H1 (cell line): ENCODE measurements around the gene SLC7A6OS. TPM values are rescaled to one million over a fixed set of nuclear protein-coding genes. Genes with fewer than 3 reads are reported as not detected.

Source experiments
- CTCF ChIA-PET: fragments of 300-600 bp; sonication (Branson Sonifier 250); formaldehyde crosslinking; loops from one replicate; lab custom pipeline; 2021; ENCODE audit not compliant: partially characterized antibody; lab: Charles Lee
- POLR2A ChIA-PET: fragments of 300-600 bp; sonication (Branson Sonifier 250); formaldehyde crosslinking; loops from one replicate; lab custom pipeline; 2021; ENCODE audit warnings: inconsistent platforms; ENCODE audit not compliant: partially characterized antibody; lab: Charles Lee
- DNase-seq, 2 experiments: peaks; one replicate each; pipeline versions ENCODE4 v3.0.0 to v3.0.0-alpha.2; 2010 to 2022; ENCODE audit warnings: low spot score in 2 of 2, low read depth in 1 of 2, mixed read lengths in 1 of 2
- FAIRE-seq: peaks from 2 replicates; lab custom pipeline; 2011; peaks lifted over from hg19 to GRCh38; lab: Jason Lieb, UNC
- H2AFZ ChIP-seq: 2 replicates; pipeline ENCODE4 v1.8.1; 2012; ENCODE audit warnings: low read length, inconsistent platforms
- H2AK5ac ChIP-seq: 2 replicates; pipeline ENCODE4 v1.6.1; 2013; ENCODE audit warnings: low read depth, low read length
- H2BK120ac ChIP-seq: replicated peaks from 2 replicates; pipeline ENCODE3; 2013; ENCODE audit warnings: low read depth, low read length, inconsistent platforms
- H2BK12ac ChIP-seq: 2 replicates; pipeline ENCODE4 v1.6.1; 2013; ENCODE audit warnings: low read depth, low read length
- H2BK15ac ChIP-seq: 2 replicates; pipeline ENCODE4 v1.6.1; 2013; ENCODE audit warnings: low read length
- H2BK20ac ChIP-seq: 2 replicates; pipeline ENCODE4 v1.6.1; 2013; ENCODE audit warnings: low read length
- H2BK5ac ChIP-seq: 2 replicates; pipeline ENCODE4 v1.6.1; 2013; ENCODE audit warnings: low read depth, low read length
- H3K14ac ChIP-seq: 2 replicates; pipeline ENCODE4 v1.6.1; 2013; ENCODE audit warnings: inconsistent platforms; ENCODE audit not compliant: insufficient read length
- H3K18ac ChIP-seq: 2 replicates; pipeline ENCODE4 v1.6.1; 2013; ENCODE audit warnings: low read length; ENCODE audit errors: extremely low read depth
- H3K23ac ChIP-seq: 2 replicates; pipeline ENCODE4 v1.6.1; 2013; ENCODE audit warnings: inconsistent platforms; ENCODE audit not compliant: insufficient read length
- H3K23me2 ChIP-seq: 2 replicates; pipeline ENCODE4 v1.6.1; 2013; ENCODE audit warnings: low read depth, low read length
- H3K27ac ChIP-seq: 2 replicates; pipeline ENCODE4 v1.6.1; 2011; ENCODE audit warnings: low read depth, low read length, inconsistent platforms
- H3K27me3 ChIP-seq, 4 experiments: replicated peaks in 1 of 4; 1 replicate in 1 of 4; 2 replicates in 3 of 4; pipeline versions ENCODE4 v1.6.1 to v1.8.1; 2011 to 2013; ENCODE audit warnings: low read length in 3 of 4, mild to moderate bottlenecking in 3 of 4, inconsistent platforms in 2 of 4, mixed read lengths in 2 of 4, moderate library complexity in 1 of 4; ENCODE audit not compliant: control insufficient read depth in 3 of 4, insufficient read depth in 3 of 4; ENCODE audit errors: extremely low read depth in 1 of 4
- H3K36me3 ChIP-seq, 4 experiments: 2 replicates each; pipeline versions ENCODE4 v1.6.1 to v1.8.1; 2011 to 2013; ENCODE audit warnings: mild to moderate bottlenecking in 4 of 4, low read length in 3 of 4, moderate library complexity in 2 of 4, control low read depth in 1 of 4, inconsistent platforms in 1 of 4; ENCODE audit not compliant: insufficient read depth in 4 of 4, control insufficient read depth in 2 of 4
- H3K4ac ChIP-seq: replicated peaks from 2 replicates; pipeline ENCODE3; 2013; ENCODE audit warnings: low read length, low read depth, mixed read lengths, inconsistent platforms; ENCODE audit not compliant: insufficient read length
- H3K4me1 ChIP-seq, 4 experiments: replicated peaks in 1 of 4; 1 replicate in 1 of 4; 2 replicates in 3 of 4; pipeline versions ENCODE4 v1.6.1 to v1.8.1; 2011 to 2013; ENCODE audit warnings: low read length in 3 of 4, inconsistent platforms in 2 of 4, mixed read lengths in 1 of 4; ENCODE audit not compliant: insufficient read depth in 4 of 4, control insufficient read depth in 3 of 4
- H3K4me2 ChIP-seq, 2 experiments: 2 replicates each; pipeline versions ENCODE4 v1.6.1 to v1.8.1; 2011 to 2013; ENCODE audit warnings: low read depth in 2 of 2, low read length in 2 of 2, control low read depth in 1 of 2, inconsistent platforms in 1 of 2, mild to moderate bottlenecking in 1 of 2; ENCODE audit not compliant: insufficient read depth in 1 of 2
- H3K4me3 ChIP-seq, 4 experiments: fragments of 200-600, 300-600 bp in 1 of 4; sonication (generic), shearing (Covaris generic), sonication (Bioruptor Twin) in 1 of 4; 2 replicates each; pipeline versions ENCODE4 v1.5.1 to v1.8.1; 2011 to 2016; ENCODE audit warnings: low read length in 4 of 4, low read depth in 3 of 4, control low read depth in 2 of 4, inconsistent platforms in 2 of 4, mild to moderate bottlenecking in 2 of 4, mixed read lengths in 1 of 4, moderate library complexity in 1 of 4; ENCODE audit not compliant: insufficient read depth in 2 of 4; ENCODE audit errors: extremely low read depth in 1 of 4
- H3K56ac ChIP-seq: replicated peaks from 2 replicates; pipeline ENCODE3; 2013; ENCODE audit warnings: low read depth, mild to moderate bottlenecking, mixed read lengths, low read length, inconsistent platforms; ENCODE audit not compliant: insufficient read length
- H3K79me1 ChIP-seq: 2 replicates; pipeline ENCODE4 v1.6.1; 2013; ENCODE audit warnings: low read depth, low read length, control low read depth
- H3K79me2 ChIP-seq, 2 experiments: 2 replicates each; pipeline versions ENCODE4 v1.6.1 to v1.8.1; 2012 to 2013; ENCODE audit warnings: low read length in 2 of 2, mild to moderate bottlenecking in 2 of 2, inconsistent platforms in 1 of 2; ENCODE audit not compliant: insufficient read depth in 2 of 2, control insufficient read depth in 1 of 2
- H3K9ac ChIP-seq, 4 experiments: replicated peaks in 1 of 4; 1 replicate in 1 of 4; 2 replicates in 3 of 4; pipeline versions ENCODE4 v1.6.1 to v1.8.1; 2011 to 2013; ENCODE audit warnings: low read depth in 3 of 4, low read length in 3 of 4, control low read depth in 2 of 4, mild to moderate bottlenecking in 2 of 4, moderate library complexity in 2 of 4, inconsistent platforms in 1 of 4; ENCODE audit errors: extremely low read depth in 1 of 4
- H3K9me3 ChIP-seq, 2 experiments: 2 replicates each; pipeline versions ENCODE4 v1.6.1 to v1.8.1; 2012 to 2013; ENCODE audit warnings: mild to moderate bottlenecking in 2 of 2, moderate library complexity in 2 of 2, control low read depth in 1 of 2, inconsistent platforms in 1 of 2, low read depth in 1 of 2, low read length in 1 of 2, mixed read lengths in 1 of 2; ENCODE audit not compliant: insufficient read depth in 2 of 2
- H4K20me1 ChIP-seq, 2 experiments: replicated peaks in 1 of 2; 2 replicates each; pipeline versions ENCODE3 to v1.8.1; 2011 to 2013; ENCODE audit warnings: inconsistent platforms in 2 of 2, low read length in 2 of 2, mild to moderate bottlenecking in 1 of 2; ENCODE audit not compliant: insufficient read depth in 2 of 2, control insufficient read depth in 1 of 2
- H4K5ac ChIP-seq: 2 replicates; pipeline ENCODE4 v1.6.1; 2013; ENCODE audit warnings: low read length, low read depth, mixed read lengths, inconsistent platforms; ENCODE audit not compliant: insufficient read length
- H4K8ac ChIP-seq: 2 replicates; pipeline ENCODE4 v1.8.0; 2013; ENCODE audit warnings: mild to moderate bottlenecking, moderate library complexity, low read length, inconsistent platforms; ENCODE audit not compliant: insufficient read depth; ENCODE audit errors: extremely low read depth
- H4K91ac ChIP-seq: replicated peaks from 2 replicates; pipeline ENCODE3; 2013; ENCODE audit warnings: low read length, mixed read lengths, inconsistent platforms; ENCODE audit not compliant: insufficient read length
- ATF2 ChIP-seq: IDR thresholded peaks from 2 replicates; pipeline ENCODE4 v1.6.1; 2012; ENCODE audit warnings: low read length, inconsistent platforms
- HDAC2 ChIP-seq, 2 experiments: fragments of 300-600 bp in 1 of 2; sonication (generic) in 1 of 2; IDR thresholded peaks; 2 replicates each; pipeline ENCODE4 v1.6.1; 2011 to 2012; ENCODE audit warnings: low read depth in 2 of 2, low read length in 2 of 2, mild to moderate bottlenecking in 2 of 2, moderate library complexity in 2 of 2, borderline replicate concordance in 1 of 2, inconsistent platforms in 1 of 2
- MAFK ChIP-seq: IDR thresholded peaks from 2 replicates; pipeline ENCODE4 v1.6.1; 2012; ENCODE audit warnings: low read depth, mild to moderate bottlenecking, improper control_type of control experiment, low read length
- POU5F1 ChIP-seq: IDR thresholded peaks from 2 replicates; pipeline ENCODE4 v1.6.1; 2011; ENCODE audit warnings: low read depth, mild to moderate bottlenecking, low read length, moderate library complexity
- RNF2 ChIP-seq: fragments of 200-900, 300-1000 bp; sonication (generic); IDR thresholded peaks from 2 replicates; pipeline ENCODE4 v1.7.1; 2016; ENCODE audit warnings: borderline replicate concordance, low read depth, mild to moderate bottlenecking, antibody characterized with exemption, low read length; ENCODE audit not compliant: poor library complexity, severe bottlenecking; ENCODE audit errors: missing control alignments
- SIX5 ChIP-seq: IDR thresholded peaks from 2 replicates; pipeline ENCODE4 v1.6.1; 2011; ENCODE audit warnings: mild to moderate bottlenecking, low read depth, low read length
- SP2 ChIP-seq: IDR thresholded peaks from 2 replicates; pipeline ENCODE4 v1.6.1; 2012; ENCODE audit warnings: mild to moderate bottlenecking, low read length, inconsistent platforms
- SP4 ChIP-seq: IDR thresholded peaks from 2 replicates; pipeline ENCODE4 v1.6.1; 2012; ENCODE audit warnings: low read length, inconsistent platforms
- TAF1 ChIP-seq: IDR thresholded peaks from 2 replicates; pipeline ENCODE4 v1.6.1; 2011; ENCODE audit warnings: mild to moderate bottlenecking, low read depth, low read length
- WGBS, 2 experiments: shearing (Covaris generic) in 1 of 2; methylation state at CpG; one replicate each; pipeline versions ENCODE4 v1.1.6 to v1.1.7; 2013 to 2015; ENCODE audit warnings: low lambda C conversion rate in 2 of 2, mixed read lengths in 2 of 2, inconsistent platforms in 1 of 2, low coverage in 1 of 2, missing lambda C conversion rate in 1 of 2; ENCODE audit not compliant: insufficient replicate concordance in 2 of 2, insufficient coverage in 1 of 2, insufficient read length in 1 of 2; ENCODE audit errors: extremely low coverage in 1 of 2, missing lambda C conversion rate in 1 of 2; 5-methylcytosine and 5-hydroxymethylcytosine counted together
- polyA plus RNA-seq, 7 experiments: library from polyadenylated mRNA; depleted of rRNA in 3 of 7; stranded (reverse) in 5 of 7; unstranded in 2 of 7; fragments of >200 nt in 5 of 7; fragments of 200-250 nt in 2 of 7; gene quantifications; 1 replicate in 5 of 7; 2 replicates in 1 of 7; 4 replicates in 1 of 7; pipeline versions ENCODE4 v1.2.1 to v1.2.3, GENCODE V29; 2011 to 2013; ENCODE audit warnings: missing spikeins in 2 of 7, mixed read lengths in 2 of 7
- total RNA-seq: library from RNA; stranded (reverse); fragmentation: NEBNext Ultra II Directional; extraction: Animal tissue kit (Norgen Biotek cat#: 25700); gene quantifications from 2 replicates; pipeline ENCODE4 v1.2.1, GENCODE V29; 2021

SLC7A6OS gene
- total and polyA plus RNA-seq, 2 of the 8 experiments (the other 6 are each of a cell fraction or from before 2014, with no cell fraction given): 7.3 to 21.3 TPM

DNA sequence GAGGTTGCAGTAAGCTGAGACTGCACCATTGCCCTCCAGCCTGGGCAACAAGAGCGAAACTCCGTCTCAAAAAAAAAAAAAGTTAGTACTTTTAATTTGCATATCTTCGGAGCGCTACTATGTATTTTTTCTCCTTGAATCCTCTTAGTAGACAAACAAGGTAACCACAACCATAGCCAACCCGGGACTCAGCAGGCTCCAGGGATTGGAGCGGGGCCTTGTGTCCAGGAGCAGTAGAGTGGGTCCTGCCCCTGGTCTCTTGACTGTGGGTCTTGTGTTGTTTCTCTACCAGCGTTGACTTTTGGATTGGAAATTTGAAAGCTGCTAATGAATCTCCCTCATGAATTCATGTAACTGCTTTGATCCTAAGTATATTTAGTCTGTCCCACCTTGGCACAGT, 32.4 kb upstream of the SLC7A6OS start:
- H4K20me1 ChIP-seq: peaks cover 1 to 2% of the 10 kb centered on the region in 2 experiments
- no peak overlapping the region for H2BK120ac ChIP-seq
- no peak overlapping the region for H3K27ac ChIP-seq
- ChIA-PET CTCF (interaction anchor here (1.0 to 2.9 kb wide), 5 partner anchors 12 to 82 kb away, joined by 4 to 10 read pairs (median 6); partner anchors contain the start of gene SLC7A6), POLR2A (no interaction called here)
- no peak overlapping the region for H3K4me2 ChIP-seq
- no peak overlapping the region for H4K91ac ChIP-seq
- H2BK15ac ChIP-seq: no peak overlapping the region
- no peak overlapping the region for H2BK12ac ChIP-seq
- H2AFZ ChIP-seq: no peak overlapping the region
- H3K36me3 ChIP-seq: peaks cover 17 to 49% (median 26%) of the 10 kb centered on the region in 4 experiments
- H3K27me3 ChIP-seq: no peaks in the 10 kb centered on the region; a peak in 1 of 7 replicates
- H2BK5ac ChIP-seq: no peak overlapping the region
- H3K18ac ChIP-seq: no peak overlapping the region
- no peak overlapping the region for H3K56ac ChIP-seq
- WGBS, 2 experiments: 93% methylated on average over 7 of the region's 7 CpGs; no CpG with 5 or more reads in 1 of the 2 experiments
- H2BK20ac ChIP-seq: no peak overlapping the region
- H3K9me3 ChIP-seq: no peaks in the 10 kb centered on the region
- no peaks in the 10 kb centered on the region for H3K4me1 ChIP-seq
- H3K23me2 ChIP-seq: no peaks in the 10 kb centered on the region; the same call in 1 of the 2 replicates
- no peak overlapping the region for H4K5ac ChIP-seq
- no peak overlapping the region for H3K14ac ChIP-seq
- peaks cover 2% of the 10 kb centered on the region; the same call in 1 of the 2 replicates for H3K79me1 ChIP-seq
- no peak overlapping the region for H2AK5ac ChIP-seq
- H4K8ac ChIP-seq: no peak overlapping the region
- no peak overlapping the region for H3K4ac ChIP-seq
- no peak overlapping the region for H3K4me3 ChIP-seq
- H3K9ac ChIP-seq: no peak overlapping the region
- no peak overlapping the region for H3K23ac ChIP-seq
- no peak for FAIRE-seq
- DNase-seq: no peak
- H3K79me2 ChIP-seq: no peaks in the 10 kb centered on the region
- TF ChIP-seq SIX5 (no peak), SP2 (no peak), MAFK (no peak), POU5F1 (no peak), ATF2 (no peak), HDAC2 (IDR thresholded peaks at IDR 0.05; ENCODE audit: borderline replicate concordance in 1 of 2, low read depth in 2 of 2, low read length in 2 of 2) (no peak), TAF1 (no peak), SP4 (no peak), RNF2 (no peak)
